KOPT-K1 (cell line): ENCODE data around the gene GJB4.

ENCODE experiments used
- H3K27ac ChIP-seq: fragments of 200-600 bp; sonication (generic); 2 replicates; pipeline ENCODE4 v1.5.1; 2016; ENCODE audit warnings: antibody characterized with exemption, mild to moderate bottlenecking, low read depth, low read length; ENCODE audit not compliant: poor library complexity, severe bottlenecking
- H3K36me3 ChIP-seq: fragments of 200-600 bp; sonication (generic); 2 replicates; pipeline ENCODE4 v1.5.1; 2017; ENCODE audit warnings: antibody characterized with exemption, mild to moderate bottlenecking, low read length, moderate library complexity; ENCODE audit not compliant: insufficient read depth
- H3K9me3 ChIP-seq: fragments of 200-600 bp; sonication (generic); 2 replicates; pipeline ENCODE4 v1.5.1; 2017; ENCODE audit warnings: antibody characterized with exemption, low read length, mild to moderate bottlenecking; ENCODE audit not compliant: insufficient read depth, poor library complexity, severe bottlenecking

GJB4 gene

DNA sequence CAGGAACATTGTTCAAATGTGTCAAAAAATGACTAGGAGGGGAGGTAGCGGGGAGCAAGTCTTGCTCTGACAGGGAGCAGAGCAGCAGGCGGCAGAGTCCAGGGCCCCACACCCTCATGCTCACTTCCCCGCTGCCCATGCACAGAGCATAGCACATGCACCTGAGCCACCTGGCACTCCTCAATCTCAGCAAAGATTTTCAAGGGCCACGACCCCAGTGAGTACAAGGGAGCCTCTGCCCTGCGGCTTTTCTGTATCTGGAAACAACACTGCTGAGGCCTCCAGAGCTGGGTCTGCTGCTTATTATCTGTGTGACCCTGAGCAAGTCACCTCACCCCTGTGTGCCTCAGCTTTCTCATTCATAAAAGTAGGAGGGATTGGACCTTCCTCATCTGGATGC, 20.4 kb downstream of the GJB4 start:
- H3K9me3 ChIP-seq = no peaks in the 10 kb centered on the region
- H3K36me3 ChIP-seq = no peaks in the 10 kb centered on the region
- no peak overlapping the region for H3K27ac ChIP-seq

DNA sequence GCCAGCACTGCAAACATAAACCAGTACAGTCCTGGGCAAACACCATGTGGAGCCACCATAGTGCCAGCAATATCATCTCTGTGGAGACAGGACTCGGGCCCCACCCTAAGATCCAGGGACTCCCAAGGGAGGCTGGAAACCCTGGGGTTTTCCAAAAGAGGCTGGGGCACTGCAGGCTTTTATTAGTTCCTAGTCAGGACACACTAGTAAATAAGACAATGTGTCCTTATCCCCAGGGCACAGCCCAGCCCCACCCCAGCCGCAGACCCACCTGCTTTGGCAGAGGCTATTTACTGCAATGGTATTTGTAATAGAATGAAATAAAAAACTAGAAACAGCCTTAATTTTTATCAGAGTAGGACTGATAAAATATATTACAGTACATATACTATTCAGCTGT, 21.0 kb downstream of the GJB4 start:
- no peak overlapping the region for H3K27ac ChIP-seq
- H3K9me3 ChIP-seq = no peaks in the 10 kb centered on the region
- no peaks in the 10 kb centered on the region for H3K36me3 ChIP-seq

DNA sequence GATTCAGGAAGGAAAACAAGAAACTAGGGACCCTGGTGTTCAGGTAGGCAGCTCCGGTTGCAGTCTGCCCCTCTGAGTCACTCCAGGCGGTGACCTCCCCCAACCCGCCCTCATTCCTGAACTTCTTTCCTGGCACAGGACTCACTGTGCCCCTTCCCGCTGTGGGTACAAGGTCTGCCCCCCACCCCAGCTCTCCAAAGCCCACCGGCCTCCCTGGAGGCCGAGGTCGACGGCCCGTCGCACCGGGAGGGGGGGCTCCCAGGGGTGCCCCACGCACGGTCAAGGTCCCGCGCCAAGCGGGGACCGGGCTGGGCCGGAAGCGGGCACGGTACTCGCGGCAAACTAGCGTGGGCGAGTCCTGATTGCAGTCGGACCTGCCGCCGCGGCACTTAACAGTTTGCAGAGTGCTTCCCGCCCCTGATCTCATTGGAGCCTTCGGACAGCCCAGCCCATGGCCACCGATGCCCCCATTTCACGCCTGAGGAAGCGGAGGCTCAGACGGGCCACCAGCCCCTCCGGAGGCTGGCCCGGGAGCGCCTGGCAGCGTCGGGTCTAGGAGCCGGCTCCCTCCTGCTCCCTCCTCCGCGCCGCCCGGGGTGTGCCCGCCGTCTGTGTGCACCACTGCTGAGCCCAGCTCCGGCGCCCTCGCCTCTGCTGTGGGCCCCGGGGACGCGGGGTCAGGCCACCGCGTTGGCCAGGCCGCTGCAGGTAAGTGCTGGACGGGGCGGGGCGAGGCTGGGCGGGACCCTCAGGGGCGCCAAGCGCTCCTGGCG, 21.7 kb downstream of the GJB4 start, which contains the start of gene GJB3:
GJB3 (plus strand) TSS at position 144 of the 773 bp plus-strand sequence. CDS start 3,549 bp downstream, outside the sequence.
- no peak within 1 kb of the TSS for H3K27ac ChIP-seq
- no peaks in the 10 kb centered on the region for H3K9me3 ChIP-seq
- no peaks in the 10 kb centered on the region for H3K36me3 ChIP-seq

DNA sequence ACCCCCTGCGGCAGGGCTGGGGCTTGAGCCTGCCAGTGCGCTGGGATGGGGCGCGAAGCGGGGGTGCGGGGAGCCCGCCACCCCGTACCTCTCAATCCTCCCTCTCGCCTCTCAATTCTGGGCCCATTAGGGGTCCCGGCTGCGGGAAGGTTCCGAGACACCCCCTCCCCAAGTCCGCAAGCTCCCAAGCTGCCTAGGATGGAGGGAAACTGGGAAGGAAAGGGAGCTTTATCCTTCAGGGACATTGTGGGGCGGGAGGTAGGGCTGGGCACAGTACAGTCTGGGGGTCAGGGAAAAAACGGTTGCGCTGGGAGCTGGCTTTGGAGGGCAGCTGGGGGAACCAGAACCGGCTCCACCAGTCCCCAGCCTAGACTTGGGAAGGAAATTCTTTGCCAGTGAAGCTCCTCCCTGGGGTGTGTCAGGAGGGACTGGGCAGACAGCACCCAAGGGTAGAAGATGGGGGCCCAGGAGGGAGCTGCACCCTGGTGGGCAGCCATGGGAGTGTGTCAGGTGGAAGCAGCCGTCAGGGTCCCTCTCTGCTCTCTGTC, 22.4 kb downstream of the GJB4 start:
- Histone ChIP-seq H3K36me3 (no peaks in the 10 kb centered on the region), H3K27ac (no peak overlapping the region), H3K9me3 (no peaks in the 10 kb centered on the region)

DNA sequence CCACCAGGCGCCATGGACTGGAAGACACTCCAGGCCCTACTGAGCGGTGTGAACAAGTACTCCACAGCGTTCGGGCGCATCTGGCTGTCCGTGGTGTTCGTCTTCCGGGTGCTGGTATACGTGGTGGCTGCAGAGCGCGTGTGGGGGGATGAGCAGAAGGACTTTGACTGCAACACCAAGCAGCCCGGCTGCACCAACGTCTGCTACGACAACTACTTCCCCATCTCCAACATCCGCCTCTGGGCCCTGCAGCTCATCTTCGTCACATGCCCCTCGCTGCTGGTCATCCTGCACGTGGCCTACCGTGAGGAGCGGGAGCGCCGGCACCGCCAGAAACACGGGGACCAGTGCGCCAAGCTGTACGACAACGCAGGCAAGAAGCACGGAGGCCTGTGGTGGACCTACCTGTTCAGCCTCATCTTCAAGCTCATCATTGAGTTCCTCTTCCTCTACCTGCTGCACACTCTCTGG, 25.2 kb downstream of the GJB4 start:
- H3K9me3 ChIP-seq = no peaks in the 10 kb centered on the region
- H3K36me3 ChIP-seq = no peaks in the 10 kb centered on the region
- no peak overlapping the region for H3K27ac ChIP-seq

DNA sequence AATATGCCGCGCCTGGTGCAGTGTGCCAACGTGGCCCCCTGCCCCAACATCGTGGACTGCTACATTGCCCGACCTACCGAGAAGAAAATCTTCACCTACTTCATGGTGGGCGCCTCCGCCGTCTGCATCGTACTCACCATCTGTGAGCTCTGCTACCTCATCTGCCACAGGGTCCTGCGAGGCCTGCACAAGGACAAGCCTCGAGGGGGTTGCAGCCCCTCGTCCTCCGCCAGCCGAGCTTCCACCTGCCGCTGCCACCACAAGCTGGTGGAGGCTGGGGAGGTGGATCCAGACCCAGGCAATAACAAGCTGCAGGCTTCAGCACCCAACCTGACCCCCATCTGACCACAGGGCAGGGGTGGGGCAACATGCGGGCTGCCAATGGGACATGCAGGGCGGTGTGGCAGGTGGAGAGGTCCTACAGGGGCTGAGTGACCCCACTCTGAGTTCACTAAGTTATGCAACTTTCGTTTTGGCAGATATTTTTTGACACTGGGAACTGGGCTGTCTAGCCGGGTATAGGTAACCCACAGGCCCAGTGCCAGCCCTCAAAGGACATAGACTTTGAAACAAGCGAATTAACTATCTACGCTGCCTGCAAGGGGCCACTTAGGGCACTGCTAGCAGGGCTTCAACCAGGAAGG, 25.8 kb downstream of the GJB4 start:
- Histone ChIP-seq H3K9me3 (no peaks in the 10 kb centered on the region), H3K36me3 (no peaks in the 10 kb centered on the region), H3K27ac (no peak overlapping the region)

- Histone ChIP-seq H3K27ac (no peak overlapping the region), H3K36me3 (no peaks in the 10 kb centered on the region)
Measured at GRCh38 chr1:34785875-34786470, 26.4 kb downstream of the GJB4 start.

DNA sequence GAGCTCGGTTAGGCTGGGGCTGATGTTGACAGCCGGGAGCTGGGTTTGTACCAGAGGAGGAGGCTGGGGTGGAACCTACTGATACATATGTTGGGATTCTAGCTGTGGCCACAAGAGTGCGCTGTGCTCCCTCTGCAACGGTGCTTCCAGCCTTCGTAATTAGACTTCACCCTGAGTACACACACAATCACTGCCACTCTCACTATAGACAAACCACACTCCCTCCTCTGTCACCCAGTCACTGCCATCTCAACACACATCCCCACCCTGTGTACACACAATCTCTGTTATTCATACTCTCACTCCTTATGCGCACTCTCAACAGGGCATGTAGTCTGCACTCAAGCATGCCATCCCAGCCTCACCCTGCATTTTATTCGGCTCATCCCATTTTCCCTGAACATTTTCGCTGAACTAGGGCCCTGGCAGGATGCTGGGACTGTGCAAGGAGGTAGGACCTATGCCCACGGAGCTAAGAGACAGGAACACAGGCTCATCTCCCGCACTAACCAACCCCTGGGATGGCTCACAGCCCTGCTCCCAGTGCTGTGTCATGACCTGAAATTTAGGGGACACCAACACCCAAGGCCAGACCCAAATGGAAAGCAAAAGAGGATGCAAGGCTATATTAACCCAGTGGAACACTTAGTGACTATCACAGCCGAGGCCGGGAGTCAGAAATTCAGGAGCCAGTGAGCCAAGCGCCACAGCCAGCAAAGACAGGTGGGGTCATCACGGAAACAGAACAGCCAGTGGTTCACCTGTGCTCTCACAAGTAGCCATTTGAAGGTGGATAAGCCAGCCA, 27.2 kb downstream of the GJB4 start:
- H3K36me3 ChIP-seq = no peaks in the 10 kb centered on the region
- no peak overlapping the region for H3K27ac ChIP-seq
- H3K9me3 ChIP-seq = no peaks in the 10 kb centered on the region

More at GRCh38 chr1:34785875-34786470, 26.4 kb downstream of the GJB4 start:
- no peaks in the 10 kb centered on the region for H3K9me3 ChIP-seq

DNA sequence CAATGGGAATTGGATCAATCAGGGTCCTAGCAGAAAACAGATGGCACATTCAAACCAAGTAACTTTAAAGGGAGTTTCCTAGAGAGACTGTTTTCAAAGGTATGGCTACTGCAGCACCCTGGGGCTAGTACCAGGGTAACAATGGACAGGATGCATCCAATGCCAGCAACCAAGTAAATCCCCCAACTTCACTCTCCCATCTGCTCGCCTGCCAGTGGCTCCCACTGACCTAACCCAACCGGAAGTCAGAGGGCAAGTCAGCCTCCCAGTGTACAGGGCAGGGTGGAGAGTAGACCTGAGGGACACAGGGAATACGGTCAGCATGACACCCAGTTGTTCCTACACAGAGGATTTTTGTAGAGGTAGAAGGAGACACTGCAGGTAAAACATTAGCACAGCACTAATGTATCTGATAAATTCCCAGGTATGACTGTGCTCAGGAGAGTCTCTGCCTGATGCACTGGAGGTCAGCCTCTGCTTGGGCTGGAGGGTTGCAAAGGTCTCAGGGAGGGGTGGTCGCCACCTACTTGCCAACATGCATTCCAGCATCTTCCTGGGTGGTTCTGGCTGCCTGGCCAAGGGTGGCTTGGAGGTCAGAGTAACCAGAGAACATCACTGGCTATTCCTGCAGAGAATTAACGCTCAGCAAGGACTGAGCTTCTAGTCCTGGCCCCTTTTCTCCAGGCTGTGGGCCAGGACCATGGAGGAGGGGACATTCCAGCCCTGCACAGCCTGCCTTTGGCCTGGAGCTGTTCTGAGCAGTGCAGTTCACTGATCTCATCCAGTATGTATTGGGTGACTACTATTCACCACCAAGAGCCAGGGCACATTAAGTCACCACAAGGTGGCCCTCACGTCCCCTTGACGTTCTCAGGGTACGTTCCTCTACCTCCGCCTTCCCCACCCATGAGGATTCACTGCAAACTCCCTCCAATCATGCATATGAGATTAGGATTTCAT, 28.2 kb downstream of the GJB4 start:
- Histone ChIP-seq H3K27ac (no peak overlapping the region), H3K9me3 (no peaks in the 10 kb centered on the region), H3K36me3 (no peaks in the 10 kb centered on the region)

GRCh38 chr1:34790985-34791384, 31.4 kb downstream of the GJB4 start:
- no peaks in the 10 kb centered on the region for H3K9me3 ChIP-seq
- H3K27ac ChIP-seq = no peak overlapping the region
- H3K36me3 ChIP-seq = no peaks in the 10 kb centered on the region

GRCh38 chr1:34792424-34792823, 32.9 kb downstream of the GJB4 start:
- H3K27ac ChIP-seq = no peak overlapping the region
- H3K9me3 ChIP-seq = no peaks in the 10 kb centered on the region
- H3K36me3 ChIP-seq = no peaks in the 10 kb centered on the region

GRCh38 chr1:34792868-34793727, 33.6 kb downstream of the GJB4 start, which contains the start of gene GJA4:
Gene GJA4 (plus strand): TSS chr1:34792999. CDS start chr1:34794214, 1,215 bp downstream.
- no peak within 1 kb of the TSS for H3K27ac ChIP-seq
- no peaks in the 10 kb centered on the region for H3K36me3 ChIP-seq

More at GRCh38 chr1:34792868-34793727, 33.6 kb downstream of the GJB4 start, which contains the start of gene GJA4:
- no peaks in the 10 kb centered on the region for H3K9me3 ChIP-seq
